Calu3 (cell line): ENCODE results near the gene GPR157. TPM values are rescaled to one million over a fixed set of nuclear protein-coding genes. Genes with fewer than 3 reads are reported as not detected.
"Not testable (repeated sequence)": the region's sequence is repeated elsewhere in the genome, so short reads cannot be mapped to it uniquely, and the experiment has no call there.

Source experiments
- BruUV-seq: library from RNA; stranded (reverse); fragments of 400-500 nt; replicated peaks from 2 replicates; lab custom pipeline; 2021; lab: Mats Ljungman, UMichigan
- CTCF ChIA-PET: fragments of 300-600 bp; sonication (Branson Sonifier 250); formaldehyde crosslinking; loops from one replicate; lab custom pipeline; 2022; ENCODE audit warnings: antibody characterized with exemption; lab: Charles Lee
- DNase-seq: peaks from one replicate; pipeline ENCODE4 v3.0.0; 2022
- H3K27ac Mint-ChIP-seq: one replicate; pipeline ENCODE4 v1.8.0; 2022; ENCODE audit warnings: mixed read lengths; ENCODE audit not compliant: unreplicated experiment
- H3K27me3 Mint-ChIP-seq: one replicate; pipeline ENCODE4 v1.8.0; 2022; ENCODE audit warnings: mixed read lengths; ENCODE audit not compliant: unreplicated experiment
- H3K36me3 Mint-ChIP-seq: one replicate; pipeline ENCODE4 v1.8.0; 2022; ENCODE audit warnings: mild to moderate bottlenecking, moderate library complexity, mixed read lengths; ENCODE audit not compliant: insufficient read depth, unreplicated experiment
- H3K4me1 Mint-ChIP-seq: one replicate; pipeline ENCODE4 v1.8.0; 2022; ENCODE audit warnings: mild to moderate bottlenecking, low read depth, mixed read lengths; ENCODE audit not compliant: unreplicated experiment
- H3K4me3 Mint-ChIP-seq: one replicate; pipeline ENCODE4 v1.8.0; 2022; ENCODE audit warnings: mild to moderate bottlenecking, low read depth, moderate library complexity, mixed read lengths; ENCODE audit not compliant: unreplicated experiment
- H3K9me3 Mint-ChIP-seq: one replicate; pipeline ENCODE4 v1.8.0; 2022; ENCODE audit warnings: low read depth, mixed read lengths; ENCODE audit not compliant: unreplicated experiment
- CTCF ChIP-seq: fragments of 200-600 bp; IDR thresholded peaks from one replicate; pipeline ENCODE4 v1.8.0; 2022; ENCODE audit warnings: antibody characterized with exemption; ENCODE audit not compliant: unreplicated experiment
- intact Hi-C: fragments of 100-400 bp; cut with micrococcal nuclease; formaldehyde crosslinking; loops from one replicate; pipeline ENCODE4 v1.10.0; 2022; ENCODE audit not compliant: unreplicated experiment
- total RNA-seq: library from RNA; stranded (reverse); gene quantifications from 2 replicates; pipeline ENCODE4 v1.2.3, GENCODE V29; 2022

The GPR157 gene
- total RNA-seq, 1 experiment from 2014 or later: 5.4 TPM

- H3K9me3 Mint-ChIP-seq: no peaks in the 10 kb centered on the region
- TF ChIP-seq CTCF: no peak
- DNase-seq: peak; percentile 15
- no TSS peak for BruUV-seq
- H3K27ac Mint-ChIP-seq: peak overlapping the region; percentile 78
- H3K36me3 Mint-ChIP-seq: peaks cover 19% of the 10 kb centered on the region
- H3K4me3 Mint-ChIP-seq: peak overlapping the region; percentile 93
- H3K27me3 Mint-ChIP-seq: no peaks in the 10 kb centered on the region
- CTCF ChIA-PET: interaction anchor here (0.5 to 2.3 kb wide), 3 partner anchors 17 to 542 kb away, joined by 3 to 12 read pairs (median 7); no protein-coding TSS in a partner anchor
- H3K4me1 Mint-ChIP-seq: peaks cover 8% of the 10 kb centered on the region
- intact Hi-C loops: no loop called here
Observed at GRCh38 chr1:9128166-9128519, 759 bp downstream of the GPR157 start.

DNA sequence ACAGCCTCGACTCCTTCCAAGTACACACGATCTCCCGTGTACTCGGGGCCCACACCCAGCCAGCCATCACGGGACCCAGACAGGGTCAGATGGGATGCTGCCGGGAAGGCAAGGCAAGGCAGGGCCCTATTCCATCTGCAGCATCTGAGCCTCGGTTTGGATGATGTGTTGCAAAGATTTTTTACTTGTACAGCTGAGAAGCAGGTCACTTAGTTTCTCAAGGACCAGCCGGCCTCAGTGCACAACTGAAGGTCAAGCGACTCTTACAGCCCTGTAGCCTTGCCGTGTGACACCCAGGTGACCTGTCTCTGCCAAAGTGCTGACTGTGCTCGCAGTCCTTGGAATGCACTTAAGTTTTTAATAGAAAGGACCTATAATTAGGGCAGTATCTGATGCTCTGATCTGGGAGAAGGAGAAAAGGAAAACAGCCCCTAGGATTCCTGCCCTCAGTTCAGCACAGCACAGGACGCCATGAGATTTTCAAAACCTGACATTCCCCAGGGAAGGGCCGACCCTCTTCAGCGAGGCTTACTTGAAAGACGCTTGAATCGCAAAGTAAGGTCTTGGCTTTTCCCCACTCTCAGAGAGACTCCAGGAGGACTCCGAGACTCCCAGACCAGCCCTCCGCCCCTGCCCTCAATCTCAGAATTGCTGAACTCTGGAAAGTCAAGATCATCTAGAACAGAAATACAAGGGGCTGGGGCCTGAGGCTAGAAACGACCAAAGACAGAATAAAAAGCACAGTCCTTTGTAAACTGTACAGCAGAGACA lies 1.3 kb downstream of the GPR157 start:
- Mint-ChIP-seq H3K36me3 (peaks cover 19% of the 10 kb centered on the region), H3K27me3 (no peaks in the 10 kb centered on the region), H3K27ac (peak overlapping the region; percentile 78), H3K9me3 (no peaks in the 10 kb centered on the region), H3K4me1 (peaks cover 8% of the 10 kb centered on the region), H3K4me3 (peak overlapping the region; percentile 93)
- BruUV-seq: TSS peak; percentile 27
- CTCF ChIA-PET: interaction anchor here (1.7 to 2.3 kb wide), 2 partner anchors 17 to 35 kb away, joined by 7 to 12 read pairs; no protein-coding TSS in a partner anchor
- no peak for TF ChIP-seq CTCF
- intact Hi-C loops: no loop called here
- DNase-seq: no peak

- intact Hi-C loops: no loop called here
- no TSS peak for BruUV-seq
- no peak for DNase-seq
Observed at GRCh38 chr1:9126511-9126910, 2.4 kb downstream of the GPR157 start.

DNA sequence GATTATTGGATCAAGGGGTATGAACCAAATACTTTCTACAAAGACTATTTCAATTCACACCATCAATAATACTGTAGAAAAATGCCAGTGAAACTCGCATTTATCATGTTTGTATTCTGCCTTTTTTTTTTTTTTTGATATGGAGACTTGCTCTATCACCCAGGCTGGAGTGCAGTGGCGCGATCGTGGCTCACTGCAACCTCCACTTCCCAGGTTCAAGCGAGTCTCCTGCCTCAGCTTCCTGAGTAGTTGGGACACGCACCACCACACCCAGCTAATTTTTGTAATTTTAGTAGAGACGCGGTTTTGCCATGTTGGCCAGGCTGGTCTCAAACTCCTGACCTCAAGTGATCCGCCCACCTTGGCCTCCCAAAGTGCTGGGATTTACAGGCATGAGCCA lies 3.1 kb downstream of the GPR157 start:
- H3K27me3 Mint-ChIP-seq, DNase-seq, intact Hi-C loops: not testable (repeated sequence)

More at GRCh38 chr1:9126511-9126910, 2.4 kb downstream of the GPR157 start:
- Mint-ChIP-seq H3K4me1 (peaks cover 8% of the 10 kb centered on the region), H3K27ac (no peak overlapping the region), H3K27me3 (no peaks in the 10 kb centered on the region), H3K36me3 (peaks cover 19% of the 10 kb centered on the region), H3K4me3 (no peak overlapping the region), H3K9me3 (no peaks in the 10 kb centered on the region)
- no peak for TF ChIP-seq CTCF
- CTCF ChIA-PET: interaction anchor here (0.6 kb wide), 1 partner anchor 75 kb away, joined by 3 read pairs; no protein-coding TSS in a partner anchor

More for the DNA sequence above, 3.1 kb downstream of the GPR157 start:
- H3K4me3 Mint-ChIP-seq, H3K27ac Mint-ChIP-seq, BruUV-seq, H3K9me3 Mint-ChIP-seq, H3K4me1 Mint-ChIP-seq: not testable (repeated sequence)
- CTCF ChIA-PET: interaction anchor here (0.6 to 0.7 kb wide), 2 partner anchors 67 to 124 kb away, joined by 3 to 5 read pairs; no protein-coding TSS in a partner anchor
- H3K36me3 Mint-ChIP-seq: peaks cover 19% of the 10 kb centered on the region
